Measurements from ENCODE around the gene SHCBP1L.
"Not testable (repeated sequence)": the region's sequence is repeated elsewhere in the genome, so short reads cannot be mapped to it uniquely, and the experiment has no call there.

SHCBP1L gene

DNA sequence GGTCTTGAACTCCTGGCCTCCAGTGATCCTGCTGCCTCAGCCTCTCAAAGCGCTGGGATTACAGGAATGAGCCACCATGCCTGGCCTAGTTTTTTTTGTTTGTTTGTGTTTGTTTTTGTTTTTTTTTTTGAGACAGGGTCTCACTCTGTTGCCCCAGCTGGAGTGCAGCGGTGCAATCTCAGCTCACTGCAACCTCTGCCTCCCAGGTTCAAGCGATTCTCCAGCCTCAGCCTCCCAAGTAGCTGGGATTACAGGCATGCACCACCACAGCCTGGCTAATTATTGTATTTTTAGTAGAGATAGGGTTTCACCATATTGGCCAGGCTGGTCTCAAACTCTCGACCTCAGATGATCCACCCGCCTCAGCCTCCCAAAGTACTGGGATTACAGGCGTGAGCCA, 9.6 kb downstream of the SHCBP1L start:
- not testable (repeated sequence) for H3K9me3 Mint-ChIP-seq; H3K4me1 Mint-ChIP-seq; DNase-seq; H3K4me3 Mint-ChIP-seq; H3K27ac Mint-ChIP-seq; ATAC-seq; H3K36me3 Mint-ChIP-seq (ENCODE audit: low read depth)
- peaks cover 33% of the 10 kb centered on the region for H3K27me3 Mint-ChIP-seq

DNA sequence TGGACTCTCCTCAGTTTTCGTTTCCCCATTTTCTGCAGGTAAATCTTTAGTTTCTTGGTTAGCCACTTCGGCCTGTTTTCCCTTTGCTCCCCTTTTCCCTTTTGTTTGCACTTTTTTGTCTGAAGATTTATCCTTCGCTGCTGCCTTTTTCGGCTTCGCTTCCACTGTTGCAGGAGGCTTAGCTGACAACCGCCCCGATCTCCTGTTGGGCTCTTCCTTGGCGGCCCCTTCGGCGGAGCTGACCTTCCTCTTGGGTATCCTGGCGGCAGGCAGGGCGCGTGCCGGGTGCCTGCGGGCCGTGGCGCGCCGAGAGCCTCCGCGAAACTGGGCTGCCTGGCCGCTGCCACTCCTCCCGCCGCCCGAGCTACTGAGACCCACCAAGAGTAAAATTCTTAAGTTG, 10.8 kb downstream of the SHCBP1L start:
- not testable (repeated sequence) for H3K36me3 Mint-ChIP-seq (ENCODE audit: low read depth); H3K4me1 Mint-ChIP-seq; H3K4me3 Mint-ChIP-seq; ATAC-seq; DNase-seq; H3K27ac Mint-ChIP-seq; H3K9me3 Mint-ChIP-seq
- H3K27me3 Mint-ChIP-seq = peaks cover 32% of the 10 kb centered on the region

DNA sequence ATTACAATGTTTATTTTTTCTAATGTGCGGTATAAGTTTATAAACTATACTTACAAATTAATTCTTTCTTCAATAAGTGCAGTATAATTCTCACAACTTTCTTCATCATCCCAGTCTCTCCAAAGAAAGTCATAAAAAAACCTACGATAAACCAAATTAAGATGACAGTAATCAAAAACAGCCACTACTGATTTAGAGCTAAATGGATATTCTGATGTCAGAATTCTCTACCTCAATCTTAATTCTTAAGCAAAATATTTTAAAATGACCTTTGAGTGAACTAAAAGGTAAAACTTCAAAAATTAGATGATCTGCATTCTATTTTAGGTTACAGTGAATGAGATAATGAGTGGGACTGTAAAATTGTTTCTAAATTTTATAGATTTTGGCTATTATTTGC, 13.6 kb downstream of the SHCBP1L start:
- no peak for DNase-seq
- no peak for ATAC-seq
- H3K9me3 Mint-ChIP-seq = peaks cover 7% of the 10 kb centered on the region
- no peaks in the 10 kb centered on the region for H3K36me3 Mint-ChIP-seq (ENCODE audit: low read depth)
- peaks cover 34% of the 10 kb centered on the region for H3K27me3 Mint-ChIP-seq
- no peaks in the 10 kb centered on the region for H3K4me1 Mint-ChIP-seq
- no peak overlapping the region for H3K27ac Mint-ChIP-seq
- H3K4me3 Mint-ChIP-seq = no peak overlapping the region

DNA sequence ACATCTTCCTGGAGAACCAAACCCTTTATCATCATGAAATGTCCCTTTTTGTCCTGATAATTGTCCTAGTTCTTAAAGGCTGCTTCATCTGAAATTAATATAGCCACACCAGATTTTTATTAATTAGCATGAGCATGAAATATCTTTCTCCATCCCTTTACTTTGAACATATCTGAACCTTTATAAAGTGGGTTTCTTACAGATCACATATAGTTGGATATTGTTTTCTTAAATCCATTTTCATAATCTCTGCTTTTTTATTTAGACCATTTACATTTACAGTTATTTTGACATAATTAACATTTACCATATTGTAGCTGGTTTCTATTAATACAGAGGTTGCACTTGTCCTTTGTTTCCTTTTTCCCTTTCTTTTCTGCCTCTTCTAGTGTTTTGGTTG, 17.2 kb downstream of the SHCBP1L start:
- DNase-seq (no peak), ATAC-seq (no peak)
- Mint-ChIP-seq H3K36me3 (ENCODE audit: low read depth) (no peaks in the 10 kb centered on the region), H3K27me3 (peaks cover 24% of the 10 kb centered on the region), H3K27ac (no peak overlapping the region), H3K4me1 (no peaks in the 10 kb centered on the region), H3K9me3 (peaks cover 9% of the 10 kb centered on the region), H3K4me3 (no peak overlapping the region)

DNA sequence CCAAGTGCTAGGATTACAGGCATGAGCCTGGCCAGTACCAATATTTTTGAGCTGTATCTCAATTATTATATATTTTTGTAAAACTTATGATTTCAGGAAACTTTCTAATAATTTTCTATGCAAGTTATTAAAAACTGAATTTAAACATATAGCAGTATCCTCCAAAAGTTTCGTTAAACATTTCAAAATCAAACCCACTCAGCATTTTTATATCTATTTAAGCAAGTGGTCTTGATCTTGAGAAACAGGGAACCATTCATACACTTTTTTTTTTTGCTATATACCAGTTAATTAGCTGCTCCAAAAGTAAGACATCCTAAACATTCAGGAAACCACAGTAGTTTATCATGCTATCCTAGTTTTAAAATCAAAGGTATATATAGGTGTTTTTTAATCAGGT, 22.0 kb downstream of the SHCBP1L start:
- Mint-ChIP-seq H3K27ac (no peak overlapping the region), H3K4me3 (no peak overlapping the region), H3K4me1 (no peaks in the 10 kb centered on the region), H3K27me3 (peaks cover 13% of the 10 kb centered on the region), H3K36me3 (ENCODE audit: low read depth) (no peaks in the 10 kb centered on the region), H3K9me3 (peaks cover 9% of the 10 kb centered on the region)
- ATAC-seq (no peak), DNase-seq (no peak)

DNA sequence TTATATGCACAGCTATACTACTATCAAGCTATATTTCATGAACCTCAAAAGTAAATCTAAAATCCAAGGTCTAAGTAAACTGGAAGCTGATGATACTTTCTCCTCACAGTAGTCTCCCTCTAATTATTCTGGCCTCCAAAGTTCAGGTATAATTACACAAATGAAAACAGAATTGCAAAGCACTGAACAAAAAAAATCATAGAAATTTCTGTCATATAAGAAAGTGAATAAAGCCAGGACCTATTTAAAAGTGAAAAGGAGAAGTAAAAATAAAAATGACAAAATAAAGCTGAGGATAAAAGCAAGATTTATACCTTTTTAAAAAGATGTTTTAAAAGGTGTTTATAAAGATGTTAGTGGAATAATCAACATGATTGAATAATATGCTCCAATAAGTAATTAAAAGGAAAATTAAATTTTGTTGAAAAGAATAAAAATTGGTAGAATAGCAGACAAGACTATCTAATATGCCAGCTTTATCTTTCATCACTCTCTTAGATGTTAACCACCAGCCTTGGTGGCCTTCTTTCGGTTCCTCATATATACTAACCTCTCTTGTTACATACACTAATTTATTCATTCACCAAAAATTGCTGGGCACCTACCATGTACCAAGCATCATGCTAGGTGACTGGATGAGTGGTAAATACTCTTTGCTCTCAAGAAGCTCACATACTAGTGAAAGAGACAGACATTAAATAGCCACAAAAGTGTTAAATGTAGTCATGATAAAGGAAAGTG, 25.1 kb downstream of the SHCBP1L start:
- Mint-ChIP-seq H3K4me1 (no peaks in the 10 kb centered on the region), H3K27ac (no peak overlapping the region), H3K9me3 (no peaks in the 10 kb centered on the region), H3K4me3 (no peak overlapping the region), H3K36me3 (ENCODE audit: low read depth) (no peaks in the 10 kb centered on the region), H3K27me3 (peaks cover 14% of the 10 kb centered on the region)
- ATAC-seq (no peak), DNase-seq (no peak)

DNA sequence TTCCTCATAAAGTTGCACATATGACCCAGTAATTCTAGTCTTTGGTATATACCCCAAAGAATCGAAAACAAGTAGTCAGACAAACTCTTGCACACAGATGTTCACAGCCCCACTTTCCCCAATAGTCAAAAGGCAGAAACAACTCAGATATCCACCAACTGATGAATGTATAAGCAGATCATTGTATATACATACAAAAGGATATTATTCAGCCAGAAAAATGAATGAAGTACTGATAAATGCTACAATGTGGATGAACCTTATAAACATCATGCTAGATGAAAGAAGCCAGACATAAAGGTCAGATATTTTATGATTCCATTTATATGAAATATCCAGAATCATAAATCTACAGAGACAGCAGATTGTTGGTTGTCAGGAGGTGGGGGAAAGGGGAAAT, 27.3 kb downstream of the SHCBP1L start:
- H3K27me3 Mint-ChIP-seq = peaks cover 19% of the 10 kb centered on the region
- H3K9me3 Mint-ChIP-seq = no peaks in the 10 kb centered on the region
- no peak for ATAC-seq
- no peak overlapping the region for H3K27ac Mint-ChIP-seq
- DNase-seq = no peak
- H3K4me1 Mint-ChIP-seq = no peaks in the 10 kb centered on the region
- no peak overlapping the region for H3K4me3 Mint-ChIP-seq
- H3K36me3 Mint-ChIP-seq (ENCODE audit: low read depth) = no peaks in the 10 kb centered on the region

DNA sequence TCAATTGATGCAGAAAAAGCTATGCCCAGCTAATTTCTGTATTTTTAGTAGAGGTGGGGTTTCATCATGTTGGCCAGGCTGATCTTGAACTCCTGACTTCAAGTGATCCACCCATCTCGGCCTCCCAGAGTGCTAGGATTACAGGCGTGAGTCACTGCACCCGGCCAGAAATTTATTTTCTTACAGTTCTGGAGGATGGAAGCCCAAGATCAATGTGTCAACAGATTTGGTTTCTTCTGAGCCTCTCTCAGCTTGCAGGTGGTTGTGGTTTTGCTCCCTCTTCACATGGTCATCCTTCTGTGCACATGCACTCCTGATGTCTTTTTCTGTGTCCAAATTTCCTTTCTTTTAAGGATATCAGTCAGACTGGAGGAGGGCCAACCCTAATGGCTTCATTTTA, 35.6 kb downstream of the SHCBP1L start:
- Mint-ChIP-seq H3K4me1 (no peaks in the 10 kb centered on the region), H3K36me3 (ENCODE audit: low read depth) (no peaks in the 10 kb centered on the region), H3K27ac (no peak overlapping the region), H3K4me3 (no peak overlapping the region), H3K9me3 (no peaks in the 10 kb centered on the region), H3K27me3 (peaks cover 33% of the 10 kb centered on the region)
- no peak for DNase-seq
- ATAC-seq = no peak

DNA sequence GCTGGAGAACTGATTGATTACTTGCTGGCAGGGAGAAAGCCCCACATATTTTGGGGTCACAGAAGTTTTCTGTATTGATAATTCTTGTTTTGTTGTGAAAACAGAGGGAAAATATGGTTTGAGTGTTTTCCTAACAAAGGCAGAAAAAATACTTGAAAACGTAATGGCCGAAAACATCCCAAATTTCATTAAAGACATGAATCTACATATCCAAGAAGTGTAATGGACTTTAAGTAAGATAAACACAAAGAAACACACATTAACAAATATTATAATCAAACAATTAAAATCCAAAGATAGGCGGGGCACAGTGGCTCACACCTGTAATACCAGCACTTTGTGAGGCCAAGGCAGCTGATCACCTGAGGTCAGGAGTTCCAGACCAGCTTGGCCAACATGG, 39.6 kb downstream of the SHCBP1L start:
- DNase-seq = no peak
- Mint-ChIP-seq H3K4me3 (no peak overlapping the region), H3K27me3 (peaks cover 22% of the 10 kb centered on the region), H3K36me3 (ENCODE audit: low read depth) (no peaks in the 10 kb centered on the region), H3K4me1 (no peaks in the 10 kb centered on the region), H3K9me3 (peaks cover 7% of the 10 kb centered on the region), H3K27ac (no peak overlapping the region)
- ATAC-seq = no peak

DNA sequence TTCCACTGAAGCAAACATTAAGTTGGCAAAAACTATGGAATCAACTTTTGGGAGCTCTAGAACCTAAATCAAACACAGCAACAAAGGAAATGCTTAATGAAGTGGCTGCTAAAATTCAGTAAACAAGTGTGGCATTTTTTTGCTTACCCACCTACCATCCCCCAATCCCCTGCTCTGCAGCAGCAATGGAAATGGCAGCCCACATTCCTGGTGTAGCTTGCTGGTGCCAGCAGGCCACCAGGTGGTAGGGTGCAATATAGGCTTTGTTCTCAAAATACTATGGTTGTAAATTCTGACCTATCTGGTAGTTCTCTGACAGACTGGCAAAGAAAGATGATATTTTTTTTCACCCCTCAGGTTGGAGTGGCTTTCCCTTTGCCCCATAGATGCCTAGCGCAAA, 42.8 kb downstream of the SHCBP1L start:
- no peaks in the 10 kb centered on the region for H3K36me3 Mint-ChIP-seq (ENCODE audit: low read depth)
- no peak overlapping the region for H3K27ac Mint-ChIP-seq
- H3K4me1 Mint-ChIP-seq = no peaks in the 10 kb centered on the region
- ATAC-seq (no peak), DNase-seq (no peak)
- no peak overlapping the region for H3K4me3 Mint-ChIP-seq
- peaks cover 14% of the 10 kb centered on the region for H3K27me3 Mint-ChIP-seq
- peaks cover 7% of the 10 kb centered on the region for H3K9me3 Mint-ChIP-seq

DNA sequence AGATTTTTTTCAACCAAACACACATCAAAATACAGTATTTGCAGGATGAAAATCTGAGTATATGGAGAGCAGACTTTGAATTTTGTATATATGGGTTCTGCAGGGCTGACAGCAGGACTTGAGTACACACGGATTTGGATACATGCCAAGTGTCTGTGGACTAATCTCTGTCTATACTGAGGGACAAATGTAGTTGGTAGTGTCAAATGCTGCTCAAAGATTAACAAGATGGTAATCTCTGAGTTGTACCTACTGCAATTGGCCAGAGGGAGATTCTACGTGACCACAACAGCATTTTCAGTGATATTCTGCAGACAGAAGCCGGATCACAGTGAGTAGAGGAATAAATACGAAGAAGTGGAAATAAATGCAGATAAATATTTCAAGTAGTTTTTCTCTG, 43.4 kb downstream of the SHCBP1L start:
- no peaks in the 10 kb centered on the region for H3K4me1 Mint-ChIP-seq
- DNase-seq (no peak), ATAC-seq (no peak)
- H3K27ac Mint-ChIP-seq = no peak overlapping the region
- no peak overlapping the region for H3K4me3 Mint-ChIP-seq
- H3K36me3 Mint-ChIP-seq (ENCODE audit: low read depth) = no peaks in the 10 kb centered on the region
- peaks cover 12% of the 10 kb centered on the region for H3K27me3 Mint-ChIP-seq
- H3K9me3 Mint-ChIP-seq = peaks cover 7% of the 10 kb centered on the region

DNA sequence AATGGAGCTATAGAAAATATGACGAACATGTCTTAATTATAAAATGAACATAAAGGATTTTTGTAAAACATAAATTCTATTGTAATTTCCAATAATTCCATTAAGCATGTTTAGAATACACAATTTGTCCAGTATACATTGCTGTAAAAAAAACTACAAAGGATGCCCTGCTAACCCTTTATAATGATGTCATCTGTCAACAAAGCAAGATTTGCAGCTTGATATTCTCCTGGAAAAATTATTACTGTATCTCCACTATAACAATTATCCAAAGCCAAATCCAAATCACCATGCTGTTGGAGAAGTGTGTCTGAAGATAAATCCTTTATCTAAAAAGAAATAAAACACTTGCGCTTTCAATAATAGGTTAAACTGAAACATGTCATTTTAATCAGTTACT, 47.6 kb downstream of the SHCBP1L start:
- Mint-ChIP-seq H3K36me3 (ENCODE audit: low read depth) (no peaks in the 10 kb centered on the region), H3K4me1 (no peaks in the 10 kb centered on the region), H3K4me3 (no peak overlapping the region), H3K27me3 (peaks cover 4% of the 10 kb centered on the region), H3K9me3 (no peaks in the 10 kb centered on the region), H3K27ac (no peak overlapping the region)
- ATAC-seq (no peak), DNase-seq (no peak)

DNA sequence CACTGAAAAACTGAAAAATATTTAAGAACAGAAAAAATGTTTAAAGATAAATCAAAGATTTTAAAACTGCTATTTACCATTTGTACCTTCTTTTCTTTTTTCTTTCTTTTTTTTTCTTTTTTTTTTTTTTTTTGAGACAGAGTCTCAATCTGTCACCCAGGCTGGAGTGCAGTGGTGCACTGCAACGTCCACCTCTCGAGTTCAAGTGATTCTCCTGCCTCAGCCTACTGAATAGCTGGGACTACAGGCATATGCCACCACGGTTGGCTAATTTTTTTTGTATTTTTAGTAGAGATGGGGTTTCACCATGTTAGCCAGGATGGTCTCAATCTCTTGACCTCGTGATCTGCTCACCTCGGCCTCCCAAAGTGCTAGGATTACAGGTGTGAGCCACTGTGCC, 51.0 kb downstream of the SHCBP1L start:
- H3K27ac Mint-ChIP-seq; H3K4me3 Mint-ChIP-seq; H3K27me3 Mint-ChIP-seq; H3K9me3 Mint-ChIP-seq; H3K4me1 Mint-ChIP-seq; ATAC-seq; DNase-seq; H3K36me3 Mint-ChIP-seq (ENCODE audit: low read depth): not testable (repeated sequence)

DNA sequence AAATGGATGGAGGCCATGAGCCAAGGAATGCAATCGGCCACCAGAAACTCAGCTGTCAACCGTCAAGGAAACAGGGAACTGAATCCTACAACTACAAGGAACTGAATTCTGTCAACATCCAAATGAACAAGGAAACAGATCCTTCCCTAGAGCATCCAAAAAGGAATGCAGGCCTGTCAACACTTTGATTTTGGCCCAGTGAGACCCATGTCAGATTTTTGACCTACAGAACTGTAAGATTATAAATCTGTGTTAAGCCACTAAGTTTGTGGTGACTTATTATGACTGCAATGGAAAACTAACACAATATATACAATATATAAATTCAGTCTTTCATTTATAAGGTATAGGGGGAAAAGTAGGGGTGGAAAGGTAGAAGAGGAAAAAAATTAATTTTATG, 55.3 kb downstream of the SHCBP1L start:
- no peak overlapping the region for H3K27ac Mint-ChIP-seq
- H3K4me3 Mint-ChIP-seq = no peak overlapping the region
- H3K4me1 Mint-ChIP-seq = peaks cover 4% of the 10 kb centered on the region
- no peak for ATAC-seq
- peaks cover 3% of the 10 kb centered on the region for H3K27me3 Mint-ChIP-seq
- no peak for DNase-seq
- no peaks in the 10 kb centered on the region for H3K36me3 Mint-ChIP-seq (ENCODE audit: low read depth)
- no peaks in the 10 kb centered on the region for H3K9me3 Mint-ChIP-seq

DNA sequence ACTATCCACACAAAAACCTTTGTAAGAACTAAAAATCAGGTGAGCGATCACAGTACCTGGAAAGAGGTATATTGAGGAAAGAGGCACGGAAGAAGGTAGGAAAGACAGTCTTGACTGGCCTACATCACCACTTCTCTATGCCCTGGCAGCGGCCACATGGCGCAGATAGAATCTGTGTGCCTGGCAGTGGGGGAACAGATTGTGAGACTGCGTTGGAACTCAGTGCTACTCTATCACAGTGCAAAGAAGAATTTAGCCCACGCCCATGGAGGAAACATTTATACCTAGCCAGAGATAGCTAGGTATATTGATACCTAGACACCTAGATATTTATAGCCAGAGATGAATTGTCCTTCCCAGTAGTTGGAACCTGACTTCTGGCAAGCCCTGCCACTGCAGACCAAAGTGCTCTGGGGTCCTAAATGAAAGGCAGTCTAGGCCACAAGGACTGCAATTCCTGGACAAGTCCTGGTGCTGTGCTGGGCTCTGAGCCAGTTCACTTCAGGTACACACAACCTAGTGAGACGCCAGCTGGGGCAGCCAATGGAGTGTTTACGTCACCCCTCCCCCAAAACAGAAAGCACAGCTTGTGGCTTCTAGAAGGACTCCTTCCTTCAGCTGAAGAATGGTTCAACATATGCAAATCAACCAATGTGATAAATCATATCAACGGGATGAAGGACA, 61.9 kb downstream of the SHCBP1L start:
- Mint-ChIP-seq H3K36me3 (ENCODE audit: low read depth) (peaks cover 48% of the 10 kb centered on the region), H3K27me3 (peaks cover 3% of the 10 kb centered on the region), H3K4me1 (peaks cover 19% of the 10 kb centered on the region), H3K9me3 (no peaks in the 10 kb centered on the region), H3K4me3 (no peak overlapping the region), H3K27ac (no peak overlapping the region)
- DNase-seq (no peak), ATAC-seq (no peak)
